ENCODE measurements around the gene NOA1. TPM values are rescaled to one million over a fixed set of nuclear protein-coding genes. Genes with fewer than 3 reads are reported as not detected.

The NOA1 gene
- total and polyA plus RNA-seq, 2 donors (not counting 3 experiments of a cell fraction or from before 2014, with no cell fraction given) = 13.9 to 17.1 TPM

DNA sequence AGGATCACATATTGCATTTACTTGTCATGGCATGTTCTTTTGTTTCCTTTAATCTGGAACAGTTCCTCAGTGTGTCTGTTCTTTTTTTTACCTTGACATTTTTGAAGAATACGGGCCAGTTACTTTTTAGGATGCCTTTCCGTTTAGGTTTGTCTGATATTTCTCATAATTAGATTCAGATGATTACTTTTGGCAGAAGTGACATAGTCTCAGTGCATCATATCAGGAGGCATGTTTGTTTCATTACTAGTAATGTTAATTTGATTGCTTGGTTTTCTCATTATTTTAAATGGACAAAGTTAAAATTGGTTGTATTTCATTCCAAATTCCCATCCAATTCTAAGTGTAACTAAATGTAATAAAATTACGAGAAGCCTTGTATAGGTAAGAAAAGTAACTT, 9.5 kb upstream of the NOA1 start:
- H3K4me3 ChIP-seq (replicated peaks in 1 of 3; ENCODE audit: insufficient read depth in 1 of 3, low read depth in 1 of 3, low read length in 3 of 3) = no peak overlapping the region
- dilution Hi-C loops (cut with MboI; ENCODE audit: extremely low pct_ligation_motif_present, low sequenced_read_pairs) (no loop called here), intact Hi-C loops (cut with micrococcal nuclease) (no loop called here)
- H3K9me1 ChIP-seq (replicated peaks; ENCODE audit: control insufficient read depth, extremely low read depth, insufficient read depth, low read length) = no peaks in the 10 kb centered on the region
- FAIRE-seq (no peak), DNase-seq (ENCODE audit: low read depth, low spot score) (no peak)
- no peak overlapping the region for H2AFZ ChIP-seq (ENCODE audit: low read depth, low read length)
- no peaks in the 10 kb centered on the region for H4K20me1 ChIP-seq (replicated peaks; ENCODE audit: control insufficient read depth, extremely low read depth, insufficient read depth, low read length)
- no peak overlapping the region for H3K27ac ChIP-seq (ENCODE audit: insufficient read depth, low read depth, low read length)
- BruUV-seq (replicated peaks) = no TSS peak
- H3K4me1 ChIP-seq (ENCODE audit: control insufficient read depth, extremely low read depth, insufficient read depth, low read length) = peaks cover 12% of the 10 kb centered on the region
- no peaks in the 10 kb centered on the region for H3K9me3 ChIP-seq (replicated peaks; ENCODE audit: control insufficient read depth, insufficient read depth, low read length)
- H3K4me2 ChIP-seq (ENCODE audit: insufficient read depth, low read length) = no peak overlapping the region
- peaks cover 94% of the 10 kb centered on the region for H3K79me2 ChIP-seq (ENCODE audit: control insufficient read depth, insufficient read depth, low read length)
- ChIA-PET POLR2A (no interaction called here), CTCF (no interaction called here)
- peaks cover 4 to 26% of the 10 kb centered on the region in 2 experiments for H3K36me3 ChIP-seq (ENCODE audit: control insufficient read depth in 2 of 2, extremely low read depth in 1 of 2, insufficient read depth in 2 of 2, low read length in 2 of 2)
- no peaks in the 10 kb centered on the region for H3K27me3 ChIP-seq (ENCODE audit: control insufficient read depth in 2 of 2, insufficient read depth in 2 of 2, low read length in 2 of 2)
- TF ChIP-seq POLR2AphosphoS5 (IDR thresholded peaks at IDR 0.05; ENCODE audit: insufficient read depth, low read depth, low read length) = no peak
- TF ChIP-seq, protein P1, sequence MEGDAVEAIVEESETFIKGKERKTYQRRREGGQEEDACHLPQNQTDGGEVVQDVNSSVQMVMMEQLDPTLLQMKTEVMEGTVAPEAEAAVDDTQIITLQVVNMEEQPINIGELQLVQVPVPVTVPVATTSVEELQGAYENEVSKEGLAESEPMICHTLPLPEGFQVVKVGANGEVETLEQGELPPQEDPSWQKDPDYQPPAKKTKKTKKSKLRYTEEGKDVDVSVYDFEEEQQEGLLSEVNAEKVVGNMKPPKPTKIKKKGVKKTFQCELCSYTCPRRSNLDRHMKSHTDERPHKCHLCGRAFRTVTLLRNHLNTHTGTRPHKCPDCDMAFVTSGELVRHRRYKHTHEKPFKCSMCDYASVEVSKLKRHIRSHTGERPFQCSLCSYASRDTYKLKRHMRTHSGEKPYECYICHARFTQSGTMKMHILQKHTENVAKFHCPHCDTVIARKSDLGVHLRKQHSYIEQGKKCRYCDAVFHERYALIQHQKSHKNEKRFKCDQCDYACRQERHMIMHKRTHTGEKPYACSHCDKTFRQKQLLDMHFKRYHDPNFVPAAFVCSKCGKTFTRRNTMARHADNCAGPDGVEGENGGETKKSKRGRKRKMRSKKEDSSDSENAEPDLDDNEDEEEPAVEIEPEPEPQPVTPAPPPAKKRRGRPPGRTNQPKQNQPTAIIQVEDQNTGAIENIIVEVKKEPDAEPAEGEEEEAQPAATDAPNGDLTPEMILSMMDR (IDR thresholded peaks at IDR 0.05; ENCODE audit: extremely low read depth in 1 of 2, insufficient read depth in 1 of 2, low read depth in 1 of 2, low read length in 2 of 2) = no peak
- no peak for TF ChIP-seq EZH2 (IDR thresholded peaks at IDR 0.05; ENCODE audit: borderline replicate concordance, low read depth, low read length, severe bottlenecking)
- no peak for TF ChIP-seq JUN (IDR thresholded peaks at IDR 0.05; ENCODE audit: borderline replicate concordance, insufficient read depth, insufficient read length, low read depth)
- no peak for TF ChIP-seq POLR2A (IDR thresholded peaks at IDR 0.05; ENCODE audit: low read depth, low read length)
- TF ChIP-seq, protein P2, sequence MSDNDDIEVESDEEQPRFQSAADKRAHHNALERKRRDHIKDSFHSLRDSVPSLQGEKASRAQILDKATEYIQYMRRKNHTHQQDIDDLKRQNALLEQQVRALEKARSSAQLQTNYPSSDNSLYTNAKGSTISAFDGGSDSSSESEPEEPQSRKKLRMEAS (IDR thresholded peaks at IDR 0.05; ENCODE audit: insufficient read depth, insufficient read length) = no peak
- TF ChIP-seq FOS (IDR thresholded peaks at IDR 0.05; ENCODE audit: borderline replicate concordance, insufficient read depth, low read length) = no peak
- no peak for TF ChIP-seq MYC (IDR thresholded peaks at IDR 0.05; ENCODE audit: low read depth, low read length)
- no peak for TF ChIP-seq GATA2 (IDR thresholded peaks at IDR 0.05; ENCODE audit: insufficient read depth, insufficient read length, low read depth, low read length)
- no peak overlapping the region for H3K9ac ChIP-seq (replicated peaks; ENCODE audit: extremely low read depth, insufficient read depth, low read length)

Measured in endothelial cell of umbilical vein (primary cell).